Glomerular endothelial cell (primary cell): ENCODE data around the gene HMCES. TPM values are rescaled to one million over a fixed set of nuclear protein-coding genes. Genes with fewer than 3 reads are reported as not detected.
"Not testable (repeated sequence)": the region's sequence is repeated elsewhere in the genome, so short reads cannot be mapped to it uniquely, and the experiment has no call there.

Experiments used
- DNase-seq: peaks from one replicate; pipeline ENCODE4 v3.0.0-alpha.2; 2011; ENCODE audit warnings: low read depth, low spot score; ENCODE audit errors: extremely low read depth
- total RNA-seq: library from RNA; depleted of rRNA; stranded (reverse); fragments of >200 nt; gene quantifications from 2 replicates; pipeline ENCODE4 v1.2.3, GENCODE V29; 2015

The HMCES gene
- total RNA-seq, 1 donor from 2014 or later, result 30.0 TPM

GRCh38 chr3:129257609-129258008 is 21.1 kb upstream of the HMCES start:
- no peak for DNase-seq

- no peak for DNase-seq
Measured at GRCh38 chr3:129259612-129260477, 18.8 kb upstream of the HMCES start.

DNA sequence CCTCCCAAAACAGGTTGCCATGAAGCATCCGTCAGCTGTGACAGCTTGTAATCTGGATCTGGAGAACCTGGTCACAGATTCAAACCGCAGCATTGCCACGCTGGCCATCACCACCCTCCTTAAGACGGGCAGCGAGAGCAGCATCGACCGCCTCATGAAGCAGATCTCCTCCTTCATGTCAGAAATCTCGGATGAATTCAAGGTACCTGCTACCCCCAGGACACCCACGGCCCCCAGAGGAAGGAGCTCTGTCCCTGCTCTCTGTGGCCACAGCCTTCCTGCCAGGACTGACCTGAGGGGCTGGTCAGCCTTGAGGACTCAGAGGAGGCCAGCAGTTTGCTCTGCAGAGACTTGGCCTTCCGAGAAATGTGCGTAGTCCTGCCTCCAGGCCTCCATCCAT is 18.1 kb upstream of the HMCES start:
- no peak for DNase-seq

DNA sequence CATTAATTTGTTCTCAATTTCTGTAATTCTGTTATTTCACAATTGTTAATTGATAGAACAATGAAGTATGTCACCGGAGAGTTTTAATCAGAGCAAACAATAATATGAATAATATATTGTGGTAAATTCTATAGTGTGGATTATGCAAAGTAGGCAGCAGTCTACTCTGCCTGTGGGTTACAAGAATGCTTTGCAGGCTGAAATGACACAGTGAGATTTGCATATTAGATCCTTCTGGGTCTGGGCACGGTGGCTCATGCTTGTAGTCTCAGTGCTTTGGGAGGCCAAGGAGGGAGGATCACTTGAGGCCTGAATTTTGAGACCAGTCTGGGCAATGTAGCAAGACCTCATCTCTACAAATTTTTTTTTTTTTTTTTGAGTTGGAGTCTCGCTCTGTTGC is 16.8 kb upstream of the HMCES start:
- no peak for DNase-seq

DNA sequence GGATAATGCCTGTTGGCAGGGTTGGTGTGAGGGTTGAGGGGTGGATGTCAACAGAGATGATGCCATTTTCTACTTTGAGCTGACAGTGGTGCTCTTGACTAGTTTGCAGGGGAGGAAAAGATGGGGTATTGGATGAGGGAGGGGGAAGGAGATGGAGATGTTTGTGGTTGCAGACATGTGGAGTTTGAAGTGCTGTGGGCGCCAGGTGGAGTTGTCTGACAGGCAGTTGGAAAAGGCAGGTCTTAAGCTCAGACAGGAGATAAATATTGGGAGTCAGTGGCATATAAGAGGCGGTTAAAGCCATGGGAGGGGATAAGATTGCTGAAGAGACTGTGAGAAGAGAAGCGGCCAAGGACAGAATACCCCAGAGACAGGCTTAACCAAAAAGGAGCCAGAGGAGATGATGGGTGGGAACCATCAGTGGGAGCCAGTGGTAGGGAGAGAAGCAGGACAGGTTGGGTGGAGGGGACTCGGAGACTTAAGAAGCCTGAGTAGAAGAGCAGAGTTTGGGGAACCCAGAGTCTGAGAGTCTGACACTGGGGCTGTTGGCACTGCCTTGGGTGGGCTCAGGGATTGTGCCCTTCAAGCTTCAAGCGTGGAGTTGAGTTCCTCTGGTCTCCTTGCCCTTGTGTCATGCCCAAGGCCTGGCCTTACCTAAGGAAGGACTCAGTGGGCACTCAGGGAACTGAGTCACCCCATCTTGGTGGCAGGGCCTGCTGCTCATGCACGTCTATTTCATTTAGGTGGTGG is 15.3 kb upstream of the HMCES start:
- no peak for DNase-seq

- not testable (repeated sequence) for DNase-seq
Measured at GRCh38 chr3:129264994-129265393, 13.7 kb upstream of the HMCES start.

GRCh38 chr3:129266651-129267050 is 12.0 kb upstream of the HMCES start:
- DNase-seq, result no peak

- no peak for DNase-seq
Measured at GRCh38 chr3:129268396-129268795, 10.3 kb upstream of the HMCES start.

GRCh38 chr3:129271674-129272073 is 7.0 kb upstream of the HMCES start:
- no peak for DNase-seq

- DNase-seq, result no peak
Measured at GRCh38 chr3:129276385-129276784, 2.3 kb upstream of the HMCES start.

GRCh38 chr3:129277829-129278271 is 820 bp upstream of the HMCES start:
- no peak for DNase-seq

DNA sequence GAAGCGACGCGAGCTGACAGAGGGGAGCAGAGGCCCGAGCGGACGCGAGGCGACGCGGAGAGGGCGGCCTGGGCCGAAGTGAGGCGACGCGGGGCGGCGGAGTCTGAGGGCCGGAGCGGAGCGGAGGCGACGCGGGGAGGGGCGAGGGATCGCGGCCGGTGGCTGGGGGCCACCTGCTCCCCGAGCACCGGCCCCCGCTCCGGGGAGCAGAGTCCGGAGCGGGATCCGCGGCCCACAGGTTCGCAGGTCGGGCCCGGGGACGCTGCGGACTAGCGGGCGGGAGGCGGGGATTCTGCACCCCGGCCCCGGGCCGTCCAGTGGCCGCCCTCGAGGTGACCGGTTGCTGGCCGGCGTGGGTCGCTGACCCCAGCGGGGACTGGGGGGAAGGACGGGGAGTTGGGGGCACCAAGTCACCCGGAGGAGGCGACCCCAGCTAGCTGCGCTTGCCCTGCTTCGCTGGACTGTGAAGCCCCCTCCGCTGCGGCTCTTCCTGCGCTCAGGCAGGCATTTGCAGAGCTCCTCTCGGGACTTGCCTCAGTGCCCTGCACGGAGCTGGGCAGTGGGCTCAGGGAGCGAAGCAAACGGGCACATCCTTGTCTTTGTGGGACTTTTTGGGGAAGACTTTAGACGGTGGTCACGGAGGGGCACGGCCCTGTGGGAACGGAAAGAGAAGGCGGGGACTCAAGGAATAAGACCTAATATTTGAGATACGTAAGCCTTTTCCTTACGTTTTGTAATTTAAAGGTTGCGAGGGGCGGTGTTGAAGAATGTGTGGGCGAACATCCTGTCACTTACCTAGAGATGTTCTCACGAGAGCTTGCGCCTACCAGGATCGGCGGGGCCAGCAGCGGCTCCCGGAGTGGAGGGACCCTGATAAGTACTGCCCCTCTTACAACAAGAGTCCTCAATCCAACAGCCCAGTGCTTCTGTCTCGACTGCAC is 566 bp downstream of the HMCES start:
- peak; percentile 18 for DNase-seq

DNA sequence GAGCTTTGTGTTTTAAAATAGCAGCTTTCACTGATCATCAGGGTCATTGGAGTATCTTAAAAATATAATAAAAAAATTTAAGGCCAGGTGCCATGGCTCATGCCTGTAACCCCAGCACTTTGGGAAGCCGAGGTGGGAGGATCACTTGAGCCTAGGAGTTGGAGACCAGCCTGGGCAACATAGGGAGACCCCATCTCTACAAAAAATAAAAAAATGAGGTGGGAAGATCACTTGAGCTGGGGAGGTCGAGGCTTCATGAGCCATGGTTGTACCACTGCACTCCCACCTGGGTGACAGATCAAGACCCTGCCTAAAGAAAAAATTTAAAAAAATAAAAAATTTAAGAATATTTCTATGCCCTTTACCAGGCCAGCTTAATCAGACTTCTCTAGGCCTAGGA is 1.5 kb downstream of the HMCES start:
- DNase-seq, result no peak

- DNase-seq, result no peak
Measured at GRCh38 chr3:129281726-129282125, 3.1 kb downstream of the HMCES start.

- no peak for DNase-seq
Measured at GRCh38 chr3:129282727-129283327, 4.2 kb downstream of the HMCES start.

DNA sequence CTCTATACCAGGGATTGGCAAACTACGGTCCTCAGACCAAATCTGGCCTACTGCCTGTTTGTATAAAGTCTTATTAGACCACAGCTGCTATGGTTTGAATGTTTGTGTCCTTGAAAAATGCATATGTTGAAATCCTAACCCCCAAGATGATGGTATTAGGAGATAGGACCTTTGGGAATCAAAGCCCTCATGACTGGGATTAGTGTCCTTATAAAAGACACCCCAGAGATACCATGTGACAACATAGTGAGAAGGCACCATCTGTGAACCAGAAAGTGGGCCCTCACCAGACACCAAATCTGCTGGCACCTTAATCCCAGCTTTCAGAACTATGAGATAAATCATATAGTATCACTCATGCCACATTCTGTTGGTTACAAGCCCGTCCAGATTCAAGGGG is 7.4 kb downstream of the HMCES start:
- DNase-seq, result no peak

GRCh38 chr3:129288446-129288845 is 9.8 kb downstream of the HMCES start:
- no peak for DNase-seq

GRCh38 chr3:129289201-129289921 is 10.7 kb downstream of the HMCES start:
- DNase-seq, result no peak

DNA sequence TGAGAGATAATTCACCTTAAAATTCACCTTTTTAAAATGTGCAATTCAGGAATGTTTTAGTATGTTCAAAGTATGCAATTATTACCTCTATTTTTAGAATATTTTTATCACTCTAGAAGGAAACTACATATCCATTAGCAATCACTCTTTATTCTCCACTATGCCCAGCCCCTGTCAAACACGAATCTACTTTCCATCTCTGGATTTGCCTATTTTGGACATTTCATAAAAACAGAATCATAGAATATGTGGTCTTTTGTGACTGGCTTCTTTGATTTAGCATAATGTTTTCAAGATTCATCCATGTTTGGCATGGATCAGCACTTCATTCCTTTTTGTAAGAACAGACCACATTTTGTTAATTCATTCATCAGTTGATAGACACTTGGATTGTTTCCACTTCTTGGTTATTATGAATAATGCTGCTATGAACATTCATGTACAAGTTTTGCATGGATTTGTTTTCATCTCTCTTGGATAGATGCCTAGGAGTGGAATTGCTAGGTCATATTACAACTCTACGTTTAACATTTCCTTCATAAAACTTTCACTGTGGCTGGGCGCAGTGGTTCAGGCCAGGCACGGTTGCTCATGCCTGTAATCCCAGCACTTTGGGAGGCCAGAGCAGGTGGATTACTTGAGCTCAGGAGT is 12.7 kb downstream of the HMCES start:
- DNase-seq, result no peak
